Left renal pelvis (tissue), 4 donors: ENCODE data around the gene HECTD4. TPM values are rescaled to one million over a fixed set of nuclear protein-coding genes. Genes with fewer than 3 reads are reported as not detected.
"Not testable (repeated sequence)": the region's sequence is repeated elsewhere in the genome, so short reads cannot be mapped to it uniquely, and the experiment has no call there.

ENCODE experiments used
- DNase-seq, 4 donors: peaks; one replicate each; pipeline ENCODE4 v3.0.0-alpha.2; 2013; ENCODE audit warnings: low read depth in 4 of 4, low spot score in 3 of 4
- polyA plus RNA-seq, 4 donors: library from polyadenylated mRNA; unstranded; fragments of 120-200 nt; gene quantifications; one replicate each; pipeline ENCODE4 v1.2.1, GENCODE V29; 2013; ENCODE audit not compliant: insufficient read length in 4 of 4

The HECTD4 gene
- polyA plus RNA-seq, 4 donors: 43.6 to 69.9 (median 50.9) TPM

DNA sequence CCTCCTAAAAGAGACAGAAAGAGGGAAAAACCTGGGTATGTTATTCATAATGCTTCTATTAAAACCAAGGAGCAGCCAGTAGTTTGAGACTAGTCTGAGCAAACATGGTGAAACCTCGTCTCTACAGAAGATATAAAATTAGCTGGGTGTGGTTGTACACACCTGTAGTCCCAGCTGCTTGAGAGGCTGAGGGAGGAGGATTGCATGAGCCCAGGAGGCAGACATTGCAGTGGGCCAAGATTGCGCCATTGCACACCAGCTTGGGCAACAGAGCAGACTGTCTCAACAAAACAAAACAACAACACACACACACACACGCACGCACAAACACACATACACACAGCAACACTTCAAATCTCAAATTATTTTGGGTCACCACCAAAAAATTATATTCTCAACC, 27.8 kb downstream of the HECTD4 start:
- DNase-seq: no peak

DNA sequence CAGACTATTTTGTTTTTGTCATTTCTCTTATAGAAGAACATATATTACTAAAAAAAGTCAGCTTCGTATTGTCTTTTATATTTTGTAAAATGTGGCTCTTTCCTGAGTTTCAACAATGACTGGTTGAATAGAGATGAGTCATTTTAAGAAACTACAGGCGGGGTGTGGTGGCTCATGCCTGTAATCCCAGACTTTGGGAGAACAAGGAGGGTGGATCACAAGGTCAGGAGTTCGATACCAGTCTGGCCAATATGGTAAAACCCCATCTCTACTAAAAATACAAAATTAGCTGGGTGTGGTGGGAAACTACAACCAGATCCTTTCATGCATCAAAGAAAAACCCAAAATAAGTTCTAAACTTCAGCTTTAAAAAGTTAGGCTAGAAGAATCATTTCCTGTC, 28.8 kb downstream of the HECTD4 start:
- DNase-seq: no peak

DNA sequence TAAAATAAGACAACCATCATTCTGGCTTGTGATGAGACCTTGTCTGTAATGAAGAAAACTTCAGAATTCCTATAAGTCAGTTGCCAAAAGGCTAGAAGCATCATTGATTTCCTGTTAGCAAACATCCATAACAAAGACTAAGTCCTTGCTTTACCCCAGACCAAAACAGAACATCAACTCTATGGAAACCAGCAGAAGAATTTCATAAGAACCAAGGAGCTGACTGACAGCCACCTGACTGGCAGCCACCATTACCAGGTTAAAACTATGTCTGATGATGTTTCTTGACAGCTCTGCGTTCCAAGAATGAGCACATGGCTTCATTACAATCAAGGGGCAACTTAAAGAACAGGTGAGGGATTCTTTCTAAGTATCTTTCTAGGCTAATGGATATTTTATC, 29.3 kb downstream of the HECTD4 start:
- no peak for DNase-seq

DNA sequence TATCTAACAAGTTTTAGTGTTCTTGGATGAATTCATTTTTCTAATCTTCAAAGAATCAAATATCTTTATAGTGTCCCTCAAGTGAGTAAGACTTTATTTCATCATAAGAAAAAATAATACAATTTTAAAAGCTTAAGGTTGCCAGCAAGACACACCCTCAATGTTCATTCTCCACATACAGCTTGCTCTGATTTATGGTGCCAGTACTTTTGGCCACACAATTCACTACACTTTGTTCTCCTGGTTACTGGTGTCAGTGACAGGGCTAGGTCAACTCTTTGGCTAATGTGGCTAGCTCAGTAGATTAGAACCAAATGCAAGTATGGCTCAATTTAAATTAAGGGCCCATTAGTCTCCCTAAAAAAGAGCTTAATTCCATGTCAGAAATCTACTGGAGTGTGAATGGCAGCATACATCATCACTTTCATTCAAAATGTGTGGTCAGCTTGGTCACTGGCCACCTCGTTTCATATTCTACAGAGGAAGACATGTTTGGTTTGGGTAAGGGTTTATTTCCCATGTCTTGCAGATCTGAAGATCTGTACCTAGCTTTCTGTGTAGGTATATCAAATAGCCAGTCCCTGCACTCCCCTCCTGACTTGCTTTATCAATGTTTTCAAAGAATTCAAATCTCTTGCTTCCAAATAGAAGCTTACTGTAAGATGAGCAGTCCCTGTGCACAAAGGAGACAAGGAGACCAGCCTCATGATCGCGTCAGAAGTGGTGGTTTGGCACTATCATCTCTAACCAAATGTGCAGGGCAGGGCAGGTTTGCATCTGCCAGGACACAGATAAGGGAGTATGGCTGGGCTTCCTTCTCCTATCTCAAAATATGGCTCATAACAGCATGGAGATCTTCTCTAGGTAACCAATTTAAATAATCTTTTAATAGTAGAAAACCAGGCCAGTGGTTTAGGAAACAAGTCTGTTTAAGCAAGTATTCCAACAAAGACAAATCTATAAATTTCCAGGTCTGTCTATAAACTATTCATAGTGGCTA, 31.3 kb downstream of the HECTD4 start:
- no peak for DNase-seq

DNA sequence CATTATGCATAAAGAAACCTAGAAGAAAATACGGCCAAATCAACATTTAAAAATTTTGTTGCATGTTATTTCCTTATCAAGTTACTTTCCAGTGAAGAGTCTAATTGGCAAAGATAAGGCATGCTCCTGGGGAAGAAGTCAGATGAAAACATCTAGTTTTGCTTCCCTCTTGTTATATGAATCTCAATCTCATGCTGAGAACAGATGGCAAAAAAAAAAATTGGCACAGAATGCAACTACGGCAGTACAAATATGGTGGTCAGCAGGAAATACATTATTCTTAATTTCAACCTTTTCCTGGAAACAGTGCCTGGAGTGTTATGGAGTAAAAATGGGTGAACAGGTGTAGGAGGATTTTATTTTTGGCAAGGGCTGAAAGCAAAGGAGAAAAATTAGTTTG, 32.8 kb downstream of the HECTD4 start:
- no peak for DNase-seq

DNA sequence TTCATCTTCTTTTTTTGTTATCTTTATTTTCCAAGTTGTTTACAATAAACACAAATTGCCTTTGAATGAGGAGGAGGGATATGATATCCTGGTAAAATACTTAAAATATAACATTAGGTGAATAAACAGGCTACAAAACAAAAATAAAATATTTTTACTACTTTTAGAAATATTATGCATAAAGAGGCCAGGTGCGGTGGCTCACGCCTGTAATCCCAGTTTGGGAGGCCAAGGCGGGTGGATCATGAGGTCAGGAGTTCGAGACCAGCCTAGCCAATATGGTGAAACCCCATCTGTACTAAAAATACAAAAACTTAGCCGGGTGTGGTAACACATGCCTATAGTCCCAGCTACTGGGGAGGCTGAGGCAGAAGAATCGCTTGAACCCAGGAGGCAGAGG, 33.3 kb downstream of the HECTD4 start:
- not testable (repeated sequence) for DNase-seq

DNA sequence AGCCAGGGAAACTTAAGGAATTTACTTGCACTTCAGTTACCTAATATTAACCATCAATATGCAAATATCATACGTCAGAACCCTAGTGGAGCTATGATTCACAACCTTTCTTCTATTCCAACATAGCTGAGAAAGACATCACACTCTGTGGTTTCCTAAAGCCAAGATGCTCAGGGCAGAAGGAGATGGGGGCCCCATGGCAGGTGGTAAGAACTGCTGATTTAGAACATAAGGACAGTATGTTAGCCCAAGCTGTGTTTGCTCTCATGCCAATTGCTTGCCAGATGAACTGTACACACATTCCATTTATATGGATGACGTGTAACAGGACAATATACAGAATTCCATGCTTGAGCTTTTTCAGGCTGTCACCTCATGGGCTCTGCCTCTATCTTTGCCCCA, 34.6 kb downstream of the HECTD4 start:
- DNase-seq: no peak

DNA sequence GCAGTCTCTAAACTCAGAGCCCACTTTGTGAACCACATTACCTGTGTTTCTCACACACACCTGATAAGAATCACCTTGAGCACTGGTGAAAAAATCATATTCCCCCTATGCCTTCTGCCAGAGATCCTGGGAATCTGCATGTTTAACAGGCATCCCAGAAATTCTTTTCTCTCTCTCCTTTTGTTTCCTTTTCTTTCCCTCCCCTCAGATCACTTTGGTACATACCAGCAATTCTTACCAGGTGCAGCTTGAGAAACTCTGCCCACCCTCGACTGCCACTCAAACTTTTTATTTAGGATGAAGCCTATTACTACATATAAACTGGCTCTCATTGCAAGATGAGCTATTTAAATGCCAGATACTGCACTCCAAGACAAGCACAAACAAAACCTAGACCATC, 36.0 kb downstream of the HECTD4 start:
- no peak for DNase-seq

DNA sequence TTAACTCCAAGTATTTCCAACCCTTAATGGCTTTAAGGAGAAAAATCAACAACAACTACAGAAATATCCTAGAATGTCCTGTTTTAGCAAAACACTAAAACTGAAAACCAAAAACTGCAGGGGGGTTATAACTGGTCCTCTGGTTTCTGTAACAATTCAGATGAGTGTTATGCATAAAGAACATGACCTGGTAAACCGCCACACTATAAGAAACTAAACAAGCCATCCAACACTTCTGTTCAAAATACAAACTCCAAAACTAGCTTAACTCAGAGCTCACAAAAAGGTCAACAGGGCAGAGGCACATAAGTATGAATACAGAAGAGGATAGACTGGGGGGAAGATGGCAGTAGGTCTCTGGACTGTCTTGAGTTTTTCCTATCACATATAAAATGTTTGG, 38.0 kb downstream of the HECTD4 start:
- no peak for DNase-seq

DNA sequence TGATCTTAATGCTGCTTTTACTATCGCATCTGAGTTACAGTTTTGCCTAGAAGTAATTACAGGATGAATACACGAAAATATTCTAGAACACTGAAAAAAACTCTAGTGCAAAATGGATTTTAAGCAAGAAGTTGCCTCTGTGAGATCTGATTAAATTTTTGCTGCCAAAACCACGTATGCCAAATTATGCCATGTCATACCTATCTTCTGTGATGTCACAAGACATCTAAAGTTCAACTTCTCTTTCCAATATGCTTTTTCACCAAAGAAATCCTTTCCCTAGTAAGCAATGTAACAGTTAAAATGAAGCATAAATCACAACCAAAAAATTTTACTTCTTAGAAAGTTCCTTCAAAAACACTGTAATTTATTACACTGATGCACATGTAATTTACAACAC, 39.6 kb downstream of the HECTD4 start:
- no peak for DNase-seq

DNA sequence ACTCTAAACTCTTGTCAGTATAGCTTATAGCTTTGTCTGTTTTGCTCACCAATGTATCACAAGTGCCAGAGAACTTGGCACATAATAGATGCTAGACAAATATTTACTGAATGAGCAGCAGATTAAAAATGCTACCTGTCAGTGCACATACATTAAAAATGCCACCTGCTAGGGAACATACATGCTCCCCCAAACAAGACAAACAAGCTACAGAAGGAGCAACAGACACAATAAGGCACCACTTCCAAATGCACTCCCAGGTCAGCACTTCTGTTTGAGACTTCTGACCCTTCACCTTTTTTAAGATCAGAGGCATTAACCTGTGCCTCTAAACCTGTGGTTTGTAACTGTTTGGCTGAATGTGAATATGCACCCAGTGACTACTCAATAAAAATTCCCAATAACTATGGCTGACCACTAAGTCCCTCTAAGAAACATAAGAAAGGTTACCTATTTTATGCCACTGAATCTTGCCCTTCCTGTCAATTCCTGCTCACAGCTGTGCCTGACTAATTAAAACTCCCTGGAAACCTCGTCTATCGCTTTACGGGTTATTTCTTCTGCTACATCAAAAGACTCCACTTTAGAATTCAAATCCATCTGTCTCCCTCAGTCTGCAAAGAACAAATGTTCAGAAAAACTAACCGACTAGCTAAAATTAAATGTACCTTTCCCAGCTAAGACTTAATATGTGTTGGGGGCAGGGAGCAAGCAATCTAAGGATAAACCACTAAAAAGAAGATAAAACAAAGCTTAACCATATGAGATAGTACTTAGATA, 41.0 kb downstream of the HECTD4 start:
- no peak for DNase-seq

DNA sequence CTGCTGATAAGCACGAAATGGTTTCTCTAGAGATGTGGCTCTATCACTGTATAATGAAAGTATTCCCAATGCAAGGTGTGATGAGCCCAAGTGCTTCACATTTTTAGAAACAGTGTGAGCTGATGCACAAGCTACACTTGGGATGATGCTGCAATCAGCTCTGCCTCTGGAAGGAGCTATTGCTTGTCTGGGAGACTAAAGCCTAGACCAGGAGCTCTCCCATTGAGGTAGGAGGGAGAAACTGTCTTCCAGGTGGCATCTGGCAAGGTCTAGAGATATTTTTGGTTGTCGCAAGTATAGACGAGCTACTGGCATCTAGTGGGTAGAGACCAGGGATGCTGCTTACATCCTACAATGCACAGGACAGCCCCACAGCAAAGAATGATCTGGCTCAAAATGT, 42.0 kb downstream of the HECTD4 start:
- no peak for DNase-seq

DNA sequence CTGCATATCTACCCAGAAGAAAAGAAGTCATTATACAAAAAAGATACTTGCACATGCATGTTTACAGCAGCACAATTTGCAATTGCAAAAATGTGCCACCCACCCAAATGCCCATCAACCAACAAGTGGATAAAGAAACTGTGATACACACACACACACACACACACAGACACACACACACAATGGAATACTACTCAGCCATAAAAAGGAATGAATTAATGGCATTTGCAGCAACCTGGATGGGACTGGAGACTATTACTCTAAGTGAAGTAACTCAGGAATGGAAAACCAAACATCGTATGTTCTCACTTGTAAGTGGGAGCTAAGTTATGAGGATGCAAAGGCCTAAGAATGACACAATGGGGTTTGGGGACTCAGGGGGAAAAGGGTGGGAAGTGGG, 47.2 kb downstream of the HECTD4 start:
- not testable (repeated sequence) for DNase-seq

DNA sequence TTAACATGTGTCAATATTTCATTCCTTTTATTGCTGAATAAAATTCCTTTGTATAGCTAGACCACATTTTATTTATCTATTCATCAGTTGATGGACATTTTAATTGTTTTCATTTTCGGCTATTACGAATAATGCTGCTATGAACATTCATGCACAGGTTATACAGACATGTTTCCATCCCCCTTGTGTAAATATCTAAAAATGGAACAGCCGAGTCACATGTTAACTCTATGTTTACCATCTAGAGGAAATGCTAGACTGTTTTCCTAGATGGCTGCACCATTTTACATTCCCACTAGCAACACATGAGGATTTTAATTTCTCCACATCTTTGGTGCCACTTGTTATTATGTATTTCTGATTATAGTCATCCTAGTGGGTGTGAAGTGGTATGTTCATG, 49.2 kb downstream of the HECTD4 start:
- DNase-seq: no peak

DNA sequence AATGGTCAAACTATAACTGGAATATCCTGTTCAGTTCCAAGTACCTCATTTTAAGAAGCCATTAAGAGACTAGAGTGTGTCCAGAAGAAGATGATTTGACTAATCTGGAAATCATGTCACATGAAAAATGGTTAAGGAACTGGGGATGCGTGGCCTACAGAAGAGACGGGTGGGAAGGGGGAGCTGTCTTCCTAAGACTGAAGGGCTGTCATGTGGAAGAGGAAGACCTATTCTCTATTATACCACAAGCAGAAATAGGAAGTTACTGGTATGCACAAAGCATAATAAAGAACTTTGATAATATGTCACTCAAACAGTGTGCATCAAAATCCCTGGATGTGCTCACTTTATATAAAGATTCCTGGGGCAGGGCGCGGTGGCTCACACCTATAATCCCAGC, 50.3 kb downstream of the HECTD4 start:
- no peak for DNase-seq

DNA sequence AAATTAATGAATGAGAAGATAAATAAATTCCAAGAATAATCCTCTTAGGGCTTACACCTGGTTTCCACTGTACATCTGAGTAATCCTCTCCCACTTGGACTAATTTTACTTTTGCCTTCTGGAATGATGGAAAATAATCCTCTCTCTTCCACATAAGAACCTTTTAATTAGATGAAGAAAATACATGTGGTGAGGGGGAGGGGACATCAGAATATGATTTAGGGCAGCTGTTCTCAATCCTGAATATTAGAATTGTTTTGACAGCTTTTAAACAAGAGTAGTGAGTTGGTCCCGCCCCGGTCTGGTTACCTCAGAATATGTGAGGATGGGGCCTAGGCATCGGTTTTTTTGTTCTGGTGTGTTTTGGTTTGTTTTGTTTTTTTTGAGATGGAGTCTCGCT, 51.5 kb downstream of the HECTD4 start:
- DNase-seq: peak in 1 of 4 donors; percentile 8

DNA sequence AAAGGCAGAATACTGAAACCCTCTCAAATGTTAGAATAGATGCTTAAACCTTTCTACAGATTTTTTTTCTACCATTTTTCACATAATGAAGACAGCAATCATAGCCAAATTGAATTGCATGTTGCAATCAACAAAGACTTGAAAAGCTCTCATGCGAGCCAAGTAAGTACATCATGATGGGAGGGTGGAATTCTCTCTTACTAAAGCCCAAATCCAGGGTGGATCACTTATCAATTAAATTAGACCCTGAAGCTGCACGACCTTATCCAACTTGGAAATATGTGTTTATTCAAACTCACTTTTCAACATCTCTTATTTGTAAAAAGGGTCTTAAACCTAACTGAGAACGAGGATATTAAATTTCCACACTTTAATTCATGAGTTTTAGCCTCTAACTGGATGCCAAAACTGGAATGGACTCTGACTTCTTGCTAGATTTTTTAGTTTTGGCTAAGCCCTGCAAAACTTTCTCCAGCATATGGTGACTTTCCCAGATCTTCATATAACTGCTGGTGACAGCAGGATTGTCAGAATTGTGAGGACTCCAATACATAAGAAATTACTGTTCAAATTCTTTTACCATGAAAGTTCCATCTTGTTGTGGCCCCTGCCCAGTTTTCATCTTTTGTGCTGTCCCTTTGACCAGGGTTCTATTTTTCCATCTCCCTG, 53.6 kb downstream of the HECTD4 start:
- no peak for DNase-seq

DNA sequence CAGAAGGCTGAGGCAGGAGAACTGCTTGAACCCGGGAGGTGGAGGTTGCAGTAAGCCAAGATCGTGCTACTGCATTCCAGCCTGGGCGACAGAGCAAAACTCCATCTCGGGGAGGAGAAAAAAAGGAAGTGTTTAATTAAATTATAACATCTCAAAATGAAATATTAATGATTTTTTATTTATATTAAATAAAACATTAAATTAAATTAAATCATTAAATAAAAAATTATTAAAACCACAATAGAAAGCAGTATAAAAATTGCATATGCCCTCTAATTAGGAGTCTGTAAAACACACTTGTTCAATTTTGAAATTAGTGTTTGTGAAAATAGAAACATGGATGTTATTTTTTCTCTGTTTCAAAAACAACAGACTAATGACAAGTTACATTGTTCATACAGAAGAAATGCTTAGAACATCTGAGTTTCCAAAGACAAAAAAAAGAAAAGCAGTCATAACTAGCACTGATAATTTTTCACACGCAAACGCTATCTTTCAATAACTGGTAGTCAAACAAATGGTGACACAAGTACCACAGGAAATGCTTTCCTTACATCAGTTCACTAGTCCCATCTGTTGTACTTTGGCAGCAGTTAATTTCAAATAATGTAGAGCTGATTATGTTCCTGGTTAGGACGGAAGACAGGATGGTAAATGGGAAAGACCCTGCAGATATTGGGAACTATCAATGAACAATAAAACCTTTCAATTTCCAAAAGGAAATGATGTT, 54.9 kb downstream of the HECTD4 start:
- DNase-seq: no peak

DNA sequence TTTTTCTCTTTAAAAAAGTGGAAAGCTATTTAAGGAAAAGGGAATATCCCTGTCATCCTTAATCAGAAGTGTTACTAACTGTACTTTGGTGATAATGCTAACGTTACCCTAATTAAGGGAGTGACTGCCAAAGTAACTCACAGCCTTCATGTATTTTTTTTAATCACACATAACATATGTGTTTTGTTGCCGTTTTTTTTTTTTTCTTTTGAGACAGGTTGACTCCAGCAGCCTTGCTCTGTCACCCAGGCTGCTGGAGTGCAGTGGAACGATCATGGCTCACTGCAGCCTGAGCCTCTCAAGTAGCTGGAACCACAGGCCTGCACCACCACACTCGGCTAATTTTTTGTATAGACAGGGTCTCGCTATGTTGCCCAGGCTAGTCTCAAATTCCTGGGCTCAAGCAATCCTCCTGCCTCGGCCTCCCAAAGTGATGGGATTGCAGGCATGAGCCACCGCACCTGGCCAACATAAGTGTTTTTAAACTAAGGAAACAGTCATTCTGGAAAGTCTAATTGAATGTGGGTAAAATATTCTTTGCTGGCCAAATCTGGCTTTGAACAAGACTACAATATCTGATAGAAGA, 56.5 kb downstream of the HECTD4 start:
- no peak for DNase-seq

DNA sequence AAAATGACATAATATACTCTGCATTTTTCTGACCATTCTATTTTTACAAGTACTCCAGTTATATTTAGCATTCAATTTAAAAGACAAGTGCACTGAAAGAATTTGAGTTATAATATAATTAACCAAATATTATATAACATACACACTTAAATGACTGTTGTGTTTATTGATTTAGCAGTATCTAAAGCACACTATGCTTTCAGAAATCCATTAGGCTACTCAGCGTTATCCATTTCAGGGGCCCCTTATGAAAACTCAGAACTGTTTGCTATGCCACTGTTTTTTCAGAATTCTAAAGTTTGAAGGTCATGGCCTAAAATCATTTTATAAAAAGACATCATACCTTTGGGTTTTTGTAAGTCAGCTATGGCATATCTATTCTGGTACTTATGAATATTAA, 57.1 kb downstream of the HECTD4 start:
- DNase-seq: no peak
